GM23248 (cell line): ENCODE results near the gene FRMD6. TPM values are rescaled to one million over a fixed set of nuclear protein-coding genes. Genes with fewer than 3 reads are reported as not detected.
A peak's percentile ranks its signal among the peaks of the same experiment; 100 is the strongest.

Source experiments
- DNase-seq: peaks from one replicate; pipeline ENCODE4 v3.0.0-alpha.2; 2015
- H2AFZ ChIP-seq: fragments of 200-600 bp; sonication (generic); 2 replicates; pipeline ENCODE4 v1.6.1; 2016; ENCODE audit warnings: antibody characterized with exemption
- H3F3A ChIP-seq: fragments of 200-600 bp; sonication (generic); 2 replicates; pipeline ENCODE4 v1.6.1; 2016; ENCODE audit warnings: mild to moderate bottlenecking, antibody characterized with exemption, mixed run types; ENCODE audit not compliant: insufficient read depth
- H3K27ac ChIP-seq: fragments of 200-600 bp; sonication (generic); 2 replicates; pipeline ENCODE4 v1.5.1; 2016; ENCODE audit warnings: mild to moderate bottlenecking
- H3K27me3 ChIP-seq: fragments of 200-600 bp; sonication (generic); replicated peaks from 2 replicates; pipeline ENCODE4 v1.6.1; 2016; ENCODE audit warnings: mild to moderate bottlenecking; ENCODE audit not compliant: insufficient read depth
- H3K36me3 ChIP-seq: fragments of 200-600 bp; sonication (generic); 2 replicates; pipeline ENCODE4 v1.6.1; 2016; ENCODE audit warnings: low read depth, mild to moderate bottlenecking
- H3K4me1 ChIP-seq: fragments of 200-600 bp; sonication (generic); 2 replicates; pipeline ENCODE4 v1.6.1; 2016; ENCODE audit warnings: mild to moderate bottlenecking; ENCODE audit not compliant: insufficient read depth
- H3K4me2 ChIP-seq: fragments of 200-600 bp; sonication (generic); one replicate; pipeline ENCODE4 v1.6.1; 2016; ENCODE audit warnings: mild to moderate bottlenecking; ENCODE audit not compliant: unreplicated experiment
- H3K4me3 ChIP-seq: fragments of 200-600 bp; sonication (generic); 2 replicates; pipeline ENCODE4 v1.5.1; 2016; ENCODE audit warnings: mild to moderate bottlenecking
- H3K79me2 ChIP-seq: fragments of 200-600 bp; sonication (generic); 2 replicates; pipeline ENCODE4 v1.6.1; 2016; ENCODE audit warnings: mild to moderate bottlenecking; ENCODE audit not compliant: insufficient read depth
- H3K9ac ChIP-seq: fragments of 200-600 bp; sonication (generic); 2 replicates; pipeline ENCODE4 v1.6.1; 2016; ENCODE audit warnings: mild to moderate bottlenecking
- H3K9me2 ChIP-seq: fragments of 200-600 bp; sonication (generic); 2 replicates; pipeline ENCODE4 v1.6.1; 2016; ENCODE audit warnings: mixed run types, mild to moderate bottlenecking, moderate library complexity; ENCODE audit not compliant: insufficient read depth
- H3K9me3 ChIP-seq: fragments of 200-600 bp; sonication (generic); one replicate; pipeline ENCODE4 v1.6.1; 2017; ENCODE audit warnings: low read depth
- H4K20me1 ChIP-seq: fragments of 200-600 bp; sonication (generic); 2 replicates; pipeline ENCODE4 v1.6.0; 2016; ENCODE audit not compliant: insufficient read depth
- EZH2 ChIP-seq: fragments of 200-600 bp; sonication (generic); IDR thresholded peaks from 2 replicates; pipeline ENCODE4 v1.6.1; 2018; ENCODE audit warnings: antibody characterized with exemption, mild to moderate bottlenecking; ENCODE audit not compliant: insufficient read depth, poor library complexity, severe bottlenecking
- EZH2phosphoT487 ChIP-seq: fragments of 200-600 bp; sonication (generic); IDR thresholded peaks from 2 replicates; pipeline ENCODE4 v1.6.1; 2018; ENCODE audit warnings: antibody characterized with exemption, moderate library complexity, mild to moderate bottlenecking, low read depth; ENCODE audit not compliant: insufficient read depth
- WGBS, 2 experiments: methylation state at CpG; one replicate each; pipeline ENCODE4 v1.1.6; 2015 to 2017; ENCODE audit warnings: low lambda C conversion rate in 2 of 2, low coverage in 1 of 2; ENCODE audit errors: missing lambda C conversion rate in 2 of 2; 5-methylcytosine and 5-hydroxymethylcytosine counted together
- in situ Hi-C: fragments of 300-500 bp; cut with MboI; formaldehyde crosslinking; loops from 2 replicates; pipeline ENCODE4 v1.15.0; 2020
- polyA plus RNA-seq: library from polyadenylated mRNA; unstranded; fragments of >200 nt; fragmentation: Nextera tagmentation; extraction: Ambion mirVana; gene quantifications from 2 replicates; pipeline ENCODE4 v1.2.1, GENCODE V29; 2016
- total RNA-seq: library from RNA; depleted of rRNA; stranded (reverse); fragments of >200 nt; shearing (Covaris generic); gene quantifications from 2 replicates; pipeline ENCODE4 v1.2.3, GENCODE V29; 2014

The FRMD6 gene
- total and polyA plus RNA-seq, 2 experiments from 2014 or later: 550 to 795 TPM

GRCh38 chr14:51684760-51685159 is 33.0 kb downstream of the FRMD6 start:
- Histone ChIP-seq H3K9me3 (no peaks in the 10 kb centered on the region), H3K79me2 (peaks cover 100% of the 10 kb centered on the region), H4K20me1 (peaks cover 92% of the 10 kb centered on the region), H3K27ac (peak overlapping the region; percentile 78), H3K9me2 (no peaks in the 10 kb centered on the region), H3K36me3 (peaks cover 51% of the 10 kb centered on the region), H3F3A (peaks cover 100% of the 10 kb centered on the region), H3K9ac (peak overlapping the region; percentile 56), H3K4me1 (peaks cover 100% of the 10 kb centered on the region), H3K4me3 (no peak overlapping the region), H3K27me3 (no peaks in the 10 kb centered on the region), H3K4me2 (peak overlapping the region; percentile 23), H2AFZ (no peak overlapping the region)
- in situ Hi-C loops: no loop called here
- TF ChIP-seq EZH2phosphoT487 (no peak), EZH2 (no peak)
- DNase-seq: peak; percentile 56

GRCh38 chr14:51691176-51691575 is 39.5 kb downstream of the FRMD6 start:
- H3K36me3 ChIP-seq: peaks cover 72% of the 10 kb centered on the region
- in situ Hi-C loops: no loop called here

GRCh38 chr14:51692646-51693045 is 40.9 kb downstream of the FRMD6 start:
- in situ Hi-C loops: no loop called here
- no peaks in the 10 kb centered on the region for H3K9me3 ChIP-seq

More at GRCh38 chr14:51691176-51691575, 39.5 kb downstream of the FRMD6 start:
- peaks cover 100% of the 10 kb centered on the region for H3K79me2 ChIP-seq
- TF ChIP-seq EZH2: no peak
- no peak for TF ChIP-seq EZH2phosphoT487
- H3K4me1 ChIP-seq: peaks cover 95% of the 10 kb centered on the region
- no peak overlapping the region for H3K4me3 ChIP-seq
- H3K4me2 ChIP-seq: no peak overlapping the region
- H3K27ac ChIP-seq: peak overlapping the region; percentile 78
- no peak overlapping the region for H3K9ac ChIP-seq
- no peaks in the 10 kb centered on the region for H3K9me3 ChIP-seq
- H3K9me2 ChIP-seq: no peaks in the 10 kb centered on the region
- peak; percentile 72 for DNase-seq
- H3F3A ChIP-seq: peaks cover 95% of the 10 kb centered on the region
- WGBS, 2 experiments: 91% methylated on average over 1 of the region's 1 CpG
- peaks cover 63% of the 10 kb centered on the region for H4K20me1 ChIP-seq
- H3K27me3 ChIP-seq: no peaks in the 10 kb centered on the region
- H2AFZ ChIP-seq: no peak overlapping the region

GRCh38 chr14:51697848-51698247 is 46.1 kb downstream of the FRMD6 start:
- Histone ChIP-seq H4K20me1 (peaks cover 26% of the 10 kb centered on the region; the same call in 1 of the 2 replicates), H3F3A (peaks cover 89% of the 10 kb centered on the region), H3K9me3 (no peaks in the 10 kb centered on the region), H3K4me3 (no peak overlapping the region), H2AFZ (no peak overlapping the region), H3K9me2 (no peaks in the 10 kb centered on the region), H3K27me3 (no peaks in the 10 kb centered on the region), H3K27ac (peak overlapping the region; percentile 78), H3K4me2 (no peak overlapping the region), H3K9ac (no peak overlapping the region), H3K79me2 (peaks cover 100% of the 10 kb centered on the region), H3K4me1 (peaks cover 88% of the 10 kb centered on the region), H3K36me3 (peaks cover 90% of the 10 kb centered on the region)
- TF ChIP-seq EZH2phosphoT487: no peak
- no peak for TF ChIP-seq EZH2
- in situ Hi-C loops: no loop called here
- DNase-seq: no peak
- 75 to 84% methylated on average over 3 of the region's 3 CpGs for WGBS, 2 experiments

More at GRCh38 chr14:51692646-51693045, 40.9 kb downstream of the FRMD6 start:
- no peaks in the 10 kb centered on the region for H3K9me2 ChIP-seq
- peaks cover 100% of the 10 kb centered on the region for H3K79me2 ChIP-seq
- peak overlapping the region; percentile 6 for H3K4me2 ChIP-seq
- 93 to 98% methylated on average over 3 of the region's 3 CpGs for WGBS, 2 experiments
- H4K20me1 ChIP-seq: peaks cover 63% of the 10 kb centered on the region
- H3K27me3 ChIP-seq: no peaks in the 10 kb centered on the region
- H3K4me3 ChIP-seq: 0 out of 2 replicates have a peak overlapping the region, but pooled peaks have one; percentile 12
- peaks cover 92% of the 10 kb centered on the region for H3K4me1 ChIP-seq
- H3K36me3 ChIP-seq: peaks cover 77% of the 10 kb centered on the region
- H3K27ac ChIP-seq: peak overlapping the region; percentile 78
- peaks cover 92% of the 10 kb centered on the region for H3F3A ChIP-seq
- H3K9ac ChIP-seq: peak overlapping the region; percentile 14
- no peak for TF ChIP-seq EZH2phosphoT487
- TF ChIP-seq EZH2: no peak
- DNase-seq: no peak
- no peak overlapping the region for H2AFZ ChIP-seq

- H3K27me3 ChIP-seq: no peaks in the 10 kb centered on the region
- H3K9ac ChIP-seq: peak overlapping the region; percentile 40
- peaks cover 61% of the 10 kb centered on the region for H3K4me1 ChIP-seq
- peak overlapping the region; percentile 68 for H3K27ac ChIP-seq
- peaks cover 93% of the 10 kb centered on the region for H3K36me3 ChIP-seq
- no peak overlapping the region for H3K4me2 ChIP-seq
- no peaks in the 10 kb centered on the region for H3K9me2 ChIP-seq
- H3K4me3 ChIP-seq: no peak overlapping the region
- no peaks in the 10 kb centered on the region for H3K9me3 ChIP-seq
- 67% methylated on average over 3 of the region's 3 CpGs for WGBS, 2 experiments
- in situ Hi-C loops: no loop called here
- H3F3A ChIP-seq: peaks cover 93% of the 10 kb centered on the region
- no peak for TF ChIP-seq EZH2phosphoT487
- no peak overlapping the region for H2AFZ ChIP-seq
- peaks cover 100% of the 10 kb centered on the region for H3K79me2 ChIP-seq
- H4K20me1 ChIP-seq: peaks cover 9% of the 10 kb centered on the region; the same call in 1 of the 2 replicates
- DNase-seq: no peak
Measured at GRCh38 chr14:51701951-51702350, 50.2 kb downstream of the FRMD6 start.
